DMS153 treated with DMSO at 0.1 percent for 48 hours (cell line): Measurements from ENCODE around the gene TLR2.

Source experiments
- DNase-seq: peaks from one replicate; lab custom pipeline; 2025; ENCODE audit not compliant: unreplicated experiment; lab: John Stamatoyannopoulos, UW

TLR2 gene

GRCh38 chr4:153684182-153684970, at the start of gene TLR2:
Gene TLR2 (plus strand): TSS chr4:153684280. CDS start chr4:153702908, 18,628 bp downstream.
- DNase-seq = no peak

- no peak for DNase-seq
Measured at GRCh38 chr4:153634738-153635353, 49.2 kb upstream of the TLR2 start.

- no peak for DNase-seq
Measured at GRCh38 chr4:153635846-153636245, 48.2 kb upstream of the TLR2 start.

DNA sequence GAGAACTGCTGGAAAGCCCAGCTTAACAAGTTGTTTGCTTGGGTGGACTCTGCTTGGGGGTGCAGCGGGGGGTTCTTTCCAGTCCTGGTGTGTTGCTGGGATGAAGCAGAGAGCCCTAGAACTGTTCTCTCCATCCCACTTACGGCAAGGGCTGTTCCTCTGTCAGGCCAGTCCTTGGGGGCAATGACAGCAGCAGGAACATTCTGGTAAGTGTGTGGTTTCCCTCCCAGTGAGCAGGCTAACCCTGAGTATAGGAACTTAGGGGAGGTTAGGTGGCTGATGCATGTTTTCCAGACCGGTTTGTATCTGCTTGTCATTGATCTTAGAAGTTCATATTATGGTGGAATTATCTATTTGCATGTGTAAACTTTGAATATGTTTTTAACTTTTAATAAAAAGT, 46.9 kb upstream of the TLR2 start:
- no peak for DNase-seq

- DNase-seq = no peak
Measured at GRCh38 chr4:153638011-153638410, 46.1 kb upstream of the TLR2 start.

- DNase-seq = no peak
Measured at GRCh38 chr4:153638999-153639398, 45.1 kb upstream of the TLR2 start.

DNA sequence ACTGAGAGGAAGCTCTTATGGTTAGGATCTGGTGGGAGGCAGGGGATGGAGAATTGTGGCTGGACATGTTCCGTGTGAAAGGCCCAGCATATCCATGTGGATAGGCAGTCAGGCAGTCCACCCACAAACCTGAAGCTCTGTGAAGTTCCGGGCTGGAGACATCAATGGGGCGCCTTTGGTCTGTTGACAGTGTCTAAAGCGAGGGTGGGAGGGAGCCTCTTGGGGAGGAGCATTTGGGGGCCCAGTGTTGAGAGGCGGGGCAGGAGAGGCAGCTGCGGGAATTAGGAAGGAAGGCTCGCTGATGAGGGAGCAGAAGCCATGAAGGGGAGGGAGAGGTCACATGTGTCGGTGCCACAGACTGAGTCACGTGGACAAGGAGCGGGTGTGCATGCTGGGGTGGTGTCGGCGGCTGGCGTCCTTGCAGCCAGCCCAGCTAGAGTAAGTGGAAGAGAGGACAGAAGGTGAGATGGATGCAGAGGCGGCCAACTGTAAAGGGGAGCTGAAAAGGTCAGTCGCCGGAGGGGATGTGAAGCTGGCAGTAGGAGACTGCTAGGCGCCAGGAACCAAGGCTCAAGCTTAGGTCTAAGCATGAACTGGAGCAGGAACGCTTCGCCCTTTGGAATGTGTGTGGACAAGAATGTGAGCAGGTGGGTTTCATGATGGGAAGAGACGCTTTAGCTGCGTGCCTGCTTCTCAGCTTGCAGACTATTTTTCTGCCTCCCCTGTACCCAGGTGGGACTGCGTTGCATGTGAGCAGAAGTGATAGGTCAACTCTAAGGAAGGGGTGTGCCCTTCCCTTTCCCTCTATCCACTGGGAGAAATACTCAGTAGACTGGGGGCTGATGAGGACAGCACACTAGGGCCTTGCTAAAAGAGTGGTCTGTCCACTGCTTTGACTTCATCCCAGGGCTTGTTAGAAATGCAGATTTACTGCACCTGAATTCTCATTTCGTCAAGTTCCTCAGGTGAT, 44.0 kb upstream of the TLR2 start:
- no peak for DNase-seq

GRCh38 chr4:153641532-153641931, 42.5 kb upstream of the TLR2 start:
- no peak for DNase-seq

GRCh38 chr4:153643406-153644383, 40.4 kb upstream of the TLR2 start:
- DNase-seq = peak; percentile 80

GRCh38 chr4:153645183-153645582, 38.9 kb upstream of the TLR2 start:
- DNase-seq = no peak

DNA sequence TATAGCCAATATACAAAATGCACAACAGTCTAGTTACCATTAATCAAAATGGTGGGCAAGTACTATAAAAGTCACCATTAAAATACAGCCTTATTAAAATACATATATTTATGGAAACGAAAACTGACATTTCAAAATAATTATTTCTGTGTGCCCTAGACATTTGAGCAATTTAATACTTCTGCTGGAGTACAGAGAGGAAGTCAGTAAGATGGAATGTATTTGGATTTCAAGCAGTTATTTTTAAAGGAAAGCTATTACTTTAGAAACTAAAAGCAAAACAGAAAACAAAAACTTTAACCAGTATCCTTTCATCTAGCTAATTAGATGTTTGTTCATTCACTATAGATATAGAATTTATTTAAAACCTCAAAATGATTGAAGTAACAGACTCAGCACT, 37.8 kb upstream of the TLR2 start:
- no peak for DNase-seq

GRCh38 chr4:153646978-153647377, 37.1 kb upstream of the TLR2 start:
- DNase-seq = no peak

- DNase-seq = no peak
Measured at GRCh38 chr4:153647975-153648374, 36.1 kb upstream of the TLR2 start.

- no peak for DNase-seq
Measured at GRCh38 chr4:153649572-153649991, 34.5 kb upstream of the TLR2 start.

DNA sequence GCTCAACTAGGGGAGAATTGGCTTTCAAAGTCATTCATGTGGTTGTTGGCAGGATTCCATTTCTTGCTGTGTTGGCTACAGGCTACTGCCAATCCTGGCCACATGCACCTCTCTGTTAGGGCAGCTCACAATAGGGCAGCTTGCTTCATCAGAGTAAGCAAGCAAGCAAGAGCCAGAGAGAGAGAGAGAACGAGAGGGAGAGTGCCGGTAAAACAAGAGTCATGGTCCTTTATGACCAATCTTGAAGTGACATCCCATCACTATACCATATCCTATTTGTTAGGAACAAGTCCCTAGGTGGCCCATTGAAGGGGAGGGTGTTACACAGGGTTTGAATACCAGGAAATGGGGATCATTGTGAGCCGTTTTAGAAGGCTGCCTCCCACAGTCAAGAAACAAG, 33.0 kb upstream of the TLR2 start:
- DNase-seq = no peak

DNA sequence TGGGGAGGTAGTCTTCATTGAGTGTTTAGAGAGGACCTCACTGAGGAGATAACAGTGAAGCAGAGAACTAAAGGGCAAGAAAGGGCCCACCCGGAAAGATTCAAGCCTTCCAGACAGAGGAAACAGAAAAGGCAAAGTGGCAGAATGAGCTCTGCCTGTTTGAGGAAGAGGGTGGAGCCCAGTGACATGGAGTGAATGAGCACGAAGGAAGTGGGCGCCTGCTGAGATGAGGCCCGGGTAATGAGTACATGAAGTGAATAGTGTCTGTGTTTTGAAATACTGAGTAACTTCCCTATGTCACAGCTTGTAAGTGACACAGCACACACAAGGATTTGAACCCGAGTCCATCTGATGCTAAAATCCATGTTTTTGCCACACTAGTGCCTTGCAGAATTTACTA, 32.5 kb upstream of the TLR2 start:
- no peak for DNase-seq

GRCh38 chr4:153652051-153652784, 31.9 kb upstream of the TLR2 start:
- DNase-seq = no peak

DNA sequence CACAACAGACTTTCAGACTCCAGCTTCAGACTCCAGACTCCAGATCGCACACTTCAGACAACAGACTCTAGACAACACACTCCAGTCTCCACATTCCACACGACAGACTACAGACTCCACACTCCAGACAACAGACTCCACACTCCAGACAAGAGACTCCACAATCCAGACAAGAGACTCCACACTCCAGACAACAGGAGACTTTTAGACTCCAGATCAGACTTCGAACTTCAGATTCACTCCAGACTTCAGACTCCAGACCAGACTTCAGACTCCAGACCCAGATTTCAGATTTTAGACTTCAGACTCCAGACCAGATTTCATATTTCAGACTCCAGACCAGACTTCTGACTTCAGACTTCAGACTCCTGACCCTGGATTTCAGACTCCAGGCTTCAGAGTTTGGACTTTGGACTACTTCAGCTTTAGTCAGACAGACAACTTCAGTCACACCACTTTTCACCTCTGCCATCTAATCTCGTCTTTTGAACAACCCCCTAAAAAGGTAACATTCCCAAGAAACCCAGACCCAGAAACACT, 29.0 kb upstream of the TLR2 start:
- DNase-seq = no peak

GRCh38 chr4:153655928-153656327, 28.2 kb upstream of the TLR2 start:
- no peak for DNase-seq
